Measurements from ENCODE around the gene CCDC190. TPM values are rescaled to one million over a fixed set of nuclear protein-coding genes. Genes with fewer than 3 reads are reported as not detected.

The CCDC190 gene
- total and polyA plus RNA-seq, 2 of the 13 experiments (the other 11 are each of a cell fraction or from before 2014, with no cell fraction given): not detected

GRCh38 chr1:162892906-162893611, 32.1 kb upstream of the CCDC190 start (continued):
- TF ChIP-seq, protein P1, sequence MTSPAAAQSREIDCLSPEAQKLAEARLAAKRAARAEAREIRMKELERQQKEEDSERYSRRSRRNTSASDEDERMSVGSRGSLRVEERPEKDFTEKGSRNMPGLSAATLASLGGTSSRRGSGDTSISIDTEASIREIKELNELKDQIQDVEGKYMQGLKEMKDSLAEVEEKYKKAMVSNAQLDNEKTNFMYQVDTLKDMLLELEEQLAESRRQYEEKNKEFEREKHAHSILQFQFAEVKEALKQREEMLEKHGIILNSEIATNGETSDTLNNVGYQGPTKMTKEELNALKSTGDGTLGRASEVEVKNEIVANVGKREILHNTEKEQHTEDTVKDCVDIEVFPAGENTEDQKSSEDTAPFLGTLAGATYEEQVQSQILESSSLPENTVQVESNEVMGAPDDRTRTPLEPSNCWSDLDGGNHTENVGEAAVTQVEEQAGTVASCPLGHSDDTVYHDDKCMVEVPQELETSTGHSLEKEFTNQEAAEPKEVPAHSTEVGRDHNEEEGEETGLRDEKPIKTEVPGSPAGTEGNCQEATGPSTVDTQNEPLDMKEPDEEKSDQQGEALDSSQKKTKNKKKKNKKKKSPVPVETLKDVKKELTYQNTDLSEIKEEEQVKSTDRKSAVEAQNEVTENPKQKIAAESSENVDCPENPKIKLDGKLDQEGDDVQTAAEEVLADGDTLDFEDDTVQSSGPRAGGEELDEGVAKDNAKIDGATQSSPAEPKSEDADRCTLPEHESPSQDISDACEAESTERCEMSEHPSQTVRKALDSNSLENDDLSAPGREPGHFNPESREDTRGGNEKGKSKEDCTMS (CRISPR knock-in tag; conservative IDR thresholded peaks at IDR 0.05): no peak
- TF ChIP-seq ZNF446 (CRISPR knock-in tag; IDR thresholded peaks at IDR 0.05) (no peak), NFYC (CRISPR knock-in tag; IDR thresholded peaks at IDR 0.05) (no peak), PRDM15 (CRISPR knock-in tag; IDR thresholded peaks at IDR 0.05) (no peak), ZBTB21 (CRISPR knock-in tag; IDR thresholded peaks at IDR 0.05) (no peak), PHF5A (CRISPR knock-in tag; IDR thresholded peaks at IDR 0.05; ENCODE audit: low read depth, unreplicated experiment) (peak; percentile 35), ZNF33B (CRISPR knock-in tag; IDR thresholded peaks at IDR 0.05) (no peak), TSC22D2 (CRISPR knock-in tag; IDR thresholded peaks at IDR 0.05; ENCODE audit: borderline replicate concordance) (no peak), MIXL1 (CRISPR knock-in tag; IDR thresholded peaks at IDR 0.05) (peak; percentile 75; the same call in 1 of the 2 replicates), NFIB (CRISPR knock-in tag; IDR thresholded peaks at IDR 0.05; ENCODE audit: borderline replicate concordance) (no peak), ZNF776 (CRISPR knock-in tag; IDR thresholded peaks at IDR 0.05) (no peak), ZNF333 (CRISPR knock-in tag; IDR thresholded peaks at IDR 0.05; ENCODE audit: borderline replicate concordance) (no peak), ZFP36L1 (CRISPR knock-in tag; IDR thresholded peaks at IDR 0.05) (no peak), MZF1 (CRISPR knock-in tag; IDR thresholded peaks at IDR 0.05; ENCODE audit: borderline replicate concordance) (no peak), ATF7 (IDR thresholded peaks at IDR 0.05) (no peak), ATF7 (CRISPR knock-in tag; IDR thresholded peaks at IDR 0.05) (no peak), PREB (CRISPR knock-in tag; IDR thresholded peaks at IDR 0.05) (no peak), IRX3 (CRISPR knock-in tag; IDR thresholded peaks at IDR 0.05; ENCODE audit: borderline replicate concordance, low read depth) (no peak)
- TF ChIP-seq, protein P2, sequence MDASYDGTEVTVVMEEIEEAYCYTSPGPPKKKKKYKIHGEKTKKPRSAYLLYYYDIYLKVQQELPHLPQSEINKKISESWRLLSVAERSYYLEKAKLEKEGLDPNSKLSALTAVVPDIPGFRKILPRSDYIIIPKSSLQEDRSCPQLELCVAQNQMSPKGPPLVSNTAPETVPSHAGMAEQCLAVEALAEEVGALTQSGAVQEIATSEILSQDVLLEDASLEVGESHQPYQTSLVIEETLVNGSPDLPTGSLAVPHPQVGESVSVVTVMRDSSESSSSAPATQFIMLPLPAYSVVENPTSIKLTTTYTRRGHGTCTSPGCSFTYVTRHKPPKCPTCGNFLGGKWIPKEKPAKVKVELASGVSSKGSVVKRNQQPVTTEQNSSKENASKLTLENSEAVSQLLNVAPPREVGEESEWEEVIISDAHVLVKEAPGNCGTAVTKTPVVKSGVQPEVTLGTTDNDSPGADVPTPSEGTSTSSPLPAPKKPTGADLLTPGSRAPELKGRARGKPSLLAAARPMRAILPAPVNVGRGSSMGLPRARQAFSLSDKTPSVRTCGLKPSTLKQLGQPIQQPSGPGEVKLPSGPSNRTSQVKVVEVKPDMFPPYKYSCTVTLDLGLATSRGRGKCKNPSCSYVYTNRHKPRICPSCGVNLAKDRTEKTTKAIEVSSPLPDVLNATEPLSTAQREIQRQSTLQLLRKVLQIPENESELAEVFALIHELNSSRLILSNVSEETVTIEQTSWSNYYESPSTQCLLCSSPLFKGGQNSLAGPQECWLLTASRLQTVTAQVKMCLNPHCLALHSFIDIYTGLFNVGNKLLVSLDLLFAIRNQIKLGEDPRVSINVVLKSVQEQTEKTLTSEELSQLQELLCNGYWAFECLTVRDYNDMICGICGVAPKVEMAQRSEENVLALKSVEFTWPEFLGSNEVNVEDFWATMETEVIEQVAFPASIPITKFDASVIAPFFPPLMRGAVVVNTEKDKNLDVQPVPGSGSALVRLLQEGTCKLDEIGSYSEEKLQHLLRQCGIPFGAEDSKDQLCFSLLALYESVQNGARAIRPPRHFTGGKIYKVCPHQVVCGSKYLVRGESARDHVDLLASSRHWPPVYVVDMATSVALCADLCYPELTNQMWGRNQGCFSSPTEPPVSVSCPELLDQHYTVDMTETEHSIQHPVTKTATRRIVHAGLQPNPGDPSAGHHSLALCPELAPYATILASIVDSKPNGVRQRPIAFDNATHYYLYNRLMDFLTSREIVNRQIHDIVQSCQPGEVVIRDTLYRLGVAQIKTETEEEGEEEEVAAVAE (CRISPR knock-in tag; IDR thresholded peaks at IDR 0.05; ENCODE audit: borderline replicate concordance): no peak
